Measurements from ENCODE around the gene NEIL1.
"Not testable (repeated sequence)": the region's sequence is repeated elsewhere in the genome, so short reads cannot be mapped to it uniquely, and the experiment has no call there.

Gene NEIL1

GRCh38 chr15:75328493-75329314 lies 18.1 kb upstream of the NEIL1 start:
- in situ Hi-C loops (cut with MboI; ENCODE audit: low pct_unique_long_range_greater_than_20kb, low sequenced_read_pairs): no loop called here

GRCh38 chr15:75329571-75329970 lies 17.3 kb upstream of the NEIL1 start:
- DNase-seq: no peak
- in situ Hi-C loops (cut with MboI; ENCODE audit: low pct_unique_long_range_greater_than_20kb, low sequenced_read_pairs): no loop called here

More at GRCh38 chr15:75328493-75329314, 18.1 kb upstream of the NEIL1 start:
- DNase-seq: no peak

- DNase-seq; in situ Hi-C loops (cut with MboI; ENCODE audit: low pct_unique_long_range_greater_than_20kb, low sequenced_read_pairs): not testable (repeated sequence)
Measured at GRCh38 chr15:75332093-75332492, 14.7 kb upstream of the NEIL1 start.

GRCh38 chr15:75333654-75334419 lies 13.0 kb upstream of the NEIL1 start:
- in situ Hi-C loops (cut with MboI; ENCODE audit: low pct_unique_long_range_greater_than_20kb, low sequenced_read_pairs); DNase-seq: not testable (repeated sequence)

- in situ Hi-C loops (cut with MboI; ENCODE audit: low pct_unique_long_range_greater_than_20kb, low sequenced_read_pairs): no loop called here
- DNase-seq: no peak
Measured at GRCh38 chr15:75335313-75335704, 11.5 kb upstream of the NEIL1 start.

- peak; percentile 95 for DNase-seq
- in situ Hi-C loops (cut with MboI; ENCODE audit: low pct_unique_long_range_greater_than_20kb, low sequenced_read_pairs): no loop called here
Measured at GRCh38 chr15:75335705-75336355, 11.0 kb upstream of the NEIL1 start, which contains the start of gene COMMD4. TSS of gene COMMD4 (plus strand) at chr15:75336063. CDS start at chr15:75336090, 27 bp downstream.

GRCh38 chr15:75338661-75339240 lies 8.1 kb upstream of the NEIL1 start:
- no peak for DNase-seq
- in situ Hi-C loops (cut with MboI; ENCODE audit: low pct_unique_long_range_greater_than_20kb, low sequenced_read_pairs): no loop called here

- DNase-seq: no peak
- in situ Hi-C loops (cut with MboI; ENCODE audit: low pct_unique_long_range_greater_than_20kb, low sequenced_read_pairs): no loop called here
Measured at GRCh38 chr15:75339531-75340240, 7.2 kb upstream of the NEIL1 start.

GRCh38 chr15:75342221-75342620 lies 4.6 kb upstream of the NEIL1 start:
- in situ Hi-C loops (cut with MboI; ENCODE audit: low pct_unique_long_range_greater_than_20kb, low sequenced_read_pairs): no loop called here

GRCh38 chr15:75343953-75344352 lies 2.9 kb upstream of the NEIL1 start:
- peak; percentile 67 for DNase-seq
- in situ Hi-C loops (cut with MboI; ENCODE audit: low pct_unique_long_range_greater_than_20kb, low sequenced_read_pairs): not testable (repeated sequence)

More at GRCh38 chr15:75342221-75342620, 4.6 kb upstream of the NEIL1 start:
- no peak for DNase-seq

- DNase-seq: peak; percentile 80
- in situ Hi-C loops (cut with MboI; ENCODE audit: low pct_unique_long_range_greater_than_20kb, low sequenced_read_pairs): no loop called here
Measured at GRCh38 chr15:75347222-75348033, 589 bp downstream of the NEIL1 start.

- in situ Hi-C loops (cut with MboI; ENCODE audit: low pct_unique_long_range_greater_than_20kb, low sequenced_read_pairs): no loop called here
- DNase-seq: no peak
Measured at GRCh38 chr15:75348034-75348561, 1.3 kb downstream of the NEIL1 start.

- in situ Hi-C loops (cut with MboI; ENCODE audit: low pct_unique_long_range_greater_than_20kb, low sequenced_read_pairs): no loop called here
- DNase-seq: no peak
Measured at GRCh38 chr15:75348562-75349350, 1.9 kb downstream of the NEIL1 start.

- DNase-seq; in situ Hi-C loops (cut with MboI; ENCODE audit: low pct_unique_long_range_greater_than_20kb, low sequenced_read_pairs): not testable (repeated sequence)
Measured at GRCh38 chr15:75349351-75349669, 2.5 kb downstream of the NEIL1 start.

GRCh38 chr15:75349851-75350588 lies 3.2 kb downstream of the NEIL1 start:
- in situ Hi-C loops (cut with MboI; ENCODE audit: low pct_unique_long_range_greater_than_20kb, low sequenced_read_pairs): no loop called here
- DNase-seq: peak; percentile 99

GRCh38 chr15:75350601-75351361 lies 3.9 kb downstream of the NEIL1 start:
- in situ Hi-C loops (cut with MboI; ENCODE audit: low pct_unique_long_range_greater_than_20kb, low sequenced_read_pairs): no loop called here
- DNase-seq: peak; percentile 56
